Uterus (tissue), 4 donors: ENCODE measurements around the gene SLC6A17. TPM values are rescaled to one million over a fixed set of nuclear protein-coding genes. Genes with fewer than 3 reads are reported as not detected.

Experiments
- DNase-seq, 2 donors: peaks; one replicate each; pipeline ENCODE4 v3.0.0-alpha.2; 2019 to 2020
- H3K27ac ChIP-seq, 2 donors: fragments of 200-600 bp; sonication (generic); 1 replicate in 1 of 2; 2 replicates in 1 of 2; pipeline ENCODE4 v1.5.1; 2016 to 2018
- H3K27me3 ChIP-seq, 2 donors: fragments of 200-600 bp; sonication (generic); one replicate each; pipeline ENCODE4 v1.5.1; 2018 to 2019; ENCODE audit warnings: control low read depth in 1 of 2
- H3K36me3 ChIP-seq, 2 donors: fragments of 200-600 bp; sonication (generic); one replicate each; pipeline ENCODE4 v1.5.1; 2019; ENCODE audit warnings: control low read depth in 1 of 2
- H3K4me1 ChIP-seq, 2 donors: fragments of 200-600 bp; sonication (generic); one replicate each; pipeline ENCODE4 v1.5.1; 2018 to 2019; ENCODE audit warnings: control low read depth in 1 of 2
- H3K4me3 ChIP-seq, 2 donors: fragments of 200-600 bp; sonication (generic); 1 replicate in 1 of 2; 2 replicates in 1 of 2; pipeline ENCODE4 v1.5.1; 2018 to 2019; ENCODE audit warnings: mild to moderate bottlenecking in 1 of 2
- H3K9me3 ChIP-seq, 2 donors: fragments of 200-600 bp; sonication (generic); one replicate each; pipeline ENCODE4 v1.5.1; 2019; ENCODE audit warnings: control low read depth in 1 of 2
- CTCF ChIP-seq, 4 experiments: fragments of 200-600 bp in 2 of 4; fragments of 450-650 bp in 2 of 4; sonication (generic) in 2 of 4; IDR thresholded peaks; one replicate each; pipeline ENCODE4 v1.5.1; 2016 to 2019; ENCODE audit warnings: antibody characterized with exemption in 4 of 4, mild to moderate bottlenecking in 2 of 4, moderate library complexity in 1 of 4
- POLR2A ChIP-seq, 2 donors: fragments of 450-650 bp; IDR thresholded peaks; one replicate each; pipeline ENCODE4 v1.6.1; 2016; ENCODE audit warnings: antibody characterized with exemption in 2 of 2, mild to moderate bottlenecking in 1 of 2, moderate library complexity in 1 of 2
- intact Hi-C: fragments of 100-400 bp; cut with DNase I; formaldehyde crosslinking; loops from one replicate; pipeline ENCODE4 v1.15.1; 2023; ENCODE audit warnings: low total_unique reads
- total RNA-seq, 4 donors: library from RNA; depleted of rRNA in 3 of 4; stranded (reverse); fragments of >200 nt in 3 of 4; gene quantifications; one replicate each; pipeline versions ENCODE4 v1.1.0 to v1.2.4, GENCODE V29; 2014 to 2023
- donor health status: DM: yes; HTN: yes; CAD: no.

Gene SLC6A17
- total RNA-seq, 4 donors from 2014 or later = 0.07 to 0.15 TPM; not detected in 2

- intact Hi-C loops = no loop called here
- H3K4me3 ChIP-seq = no peak overlapping the region
- TF ChIP-seq CTCF (IDR thresholded peaks at IDR 0.05) = no peak
- no peak for TF ChIP-seq POLR2A (IDR thresholded peaks at IDR 0.05)
- H3K36me3 ChIP-seq = no peaks in the 10 kb centered on the region
- no peaks in the 10 kb centered on the region for H3K27me3 ChIP-seq
- DNase-seq = peak in 1 of 2 donors; percentile 42
- peak overlapping the region; percentile 45 to 70 for H3K27ac ChIP-seq
- H3K9me3 ChIP-seq = no peaks in the 10 kb centered on the region
- H3K4me1 ChIP-seq = no peaks in the 10 kb centered on the region
Measured at GRCh38 chr1:110235181-110235833, 85.0 kb downstream of the SLC6A17 start.

- DNase-seq = no peak
- H3K27ac ChIP-seq = peak overlapping the region; percentile 45 to 70
- no peaks in the 10 kb centered on the region for H3K27me3 ChIP-seq
- no peaks in the 10 kb centered on the region for H3K4me1 ChIP-seq
- H3K36me3 ChIP-seq = no peaks in the 10 kb centered on the region
- H3K9me3 ChIP-seq = no peaks in the 10 kb centered on the region
- no peak overlapping the region for H3K4me3 ChIP-seq
- intact Hi-C loops = no loop called here
- TF ChIP-seq CTCF (IDR thresholded peaks at IDR 0.05) (no peak), POLR2A (IDR thresholded peaks at IDR 0.05) (no peak)
Measured at GRCh38 chr1:110235834-110236682, 85.8 kb downstream of the SLC6A17 start.

GRCh38 chr1:110237386-110238152 is 87.3 kb downstream of the SLC6A17 start:
- TF ChIP-seq CTCF (IDR thresholded peaks at IDR 0.05) (no peak), POLR2A (IDR thresholded peaks at IDR 0.05) (no peak)
- DNase-seq = no peak
- Histone ChIP-seq H3K4me1 (no peaks in the 10 kb centered on the region), H3K27me3 (no peaks in the 10 kb centered on the region), H3K9me3 (no peaks in the 10 kb centered on the region), H3K36me3 (no peaks in the 10 kb centered on the region), H3K27ac (no peak overlapping the region), H3K4me3 (no peak overlapping the region)
- intact Hi-C loops = no loop called here

DNA sequence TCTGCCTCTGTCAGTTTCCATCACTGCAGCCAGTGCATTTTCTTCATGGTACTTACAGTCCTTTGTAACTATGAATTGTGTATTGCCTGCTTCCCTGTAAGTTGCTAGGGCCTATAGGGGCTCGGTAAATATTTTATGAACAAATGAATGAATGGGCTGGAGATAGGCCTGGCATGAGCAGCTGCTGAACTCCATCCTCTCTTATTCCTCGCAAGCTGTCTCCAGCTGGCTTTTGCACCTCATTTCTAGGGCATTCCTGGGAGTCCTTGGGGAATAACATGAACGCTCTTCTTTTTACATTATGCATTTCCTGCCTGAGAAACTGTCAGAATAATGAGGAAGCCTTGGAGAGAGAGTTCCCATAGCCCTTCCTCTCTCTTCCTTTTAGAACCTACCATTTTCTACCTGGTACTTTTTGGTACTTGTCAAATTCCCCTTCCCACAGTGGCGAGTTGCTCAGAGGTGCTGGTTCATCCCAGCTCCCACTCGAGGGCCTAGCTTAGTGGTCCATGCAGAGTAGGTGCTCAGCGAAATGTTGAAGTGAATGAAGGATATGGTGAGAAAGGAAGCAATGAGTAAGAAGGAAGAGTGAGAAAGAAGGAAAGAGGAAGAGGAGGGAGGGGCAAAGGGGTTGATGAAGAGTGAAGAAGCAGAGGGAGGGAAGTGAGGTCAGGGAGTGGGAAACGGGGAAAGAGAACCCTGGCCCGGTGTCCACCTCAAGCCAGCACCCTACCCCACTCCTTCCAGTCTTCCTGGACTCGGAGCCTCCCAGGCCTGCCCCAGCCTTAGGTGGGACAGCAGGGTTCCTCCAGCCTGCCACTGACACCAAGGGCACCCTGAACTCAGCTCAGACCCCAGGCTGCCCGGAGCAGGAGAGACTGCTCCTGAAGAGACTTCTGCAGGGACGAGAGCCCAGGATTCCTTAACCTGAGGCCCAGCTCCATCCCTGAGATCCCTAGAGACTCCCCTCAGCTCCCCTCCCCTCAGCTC is 89.4 kb downstream of the SLC6A17 start:
- H3K4me1 ChIP-seq = no peaks in the 10 kb centered on the region
- intact Hi-C loops = no loop called here
- H3K4me3 ChIP-seq = no peak overlapping the region
- H3K36me3 ChIP-seq = no peaks in the 10 kb centered on the region
- TF ChIP-seq CTCF (IDR thresholded peaks at IDR 0.05) (no peak), POLR2A (IDR thresholded peaks at IDR 0.05) (no peak)
- no peak for DNase-seq
- H3K27me3 ChIP-seq = no peaks in the 10 kb centered on the region
- no peak overlapping the region for H3K27ac ChIP-seq
- H3K9me3 ChIP-seq = no peaks in the 10 kb centered on the region
